ENCODE results near the gene FAM13A. TPM values are rescaled to one million over a fixed set of nuclear protein-coding genes. Genes with fewer than 3 reads are reported as not detected.

FAM13A gene
- total and polyA plus RNA-seq, 9 of the 15 experiments (the other 6 are each of a cell fraction or from before 2014, with no cell fraction given): 11.3 to 23.3 (median 14.7) TPM

GRCh38 chr4:89024051-89024675 is 32.8 kb downstream of the FAM13A start (continued):
- TF ChIP-seq, protein P1, sequence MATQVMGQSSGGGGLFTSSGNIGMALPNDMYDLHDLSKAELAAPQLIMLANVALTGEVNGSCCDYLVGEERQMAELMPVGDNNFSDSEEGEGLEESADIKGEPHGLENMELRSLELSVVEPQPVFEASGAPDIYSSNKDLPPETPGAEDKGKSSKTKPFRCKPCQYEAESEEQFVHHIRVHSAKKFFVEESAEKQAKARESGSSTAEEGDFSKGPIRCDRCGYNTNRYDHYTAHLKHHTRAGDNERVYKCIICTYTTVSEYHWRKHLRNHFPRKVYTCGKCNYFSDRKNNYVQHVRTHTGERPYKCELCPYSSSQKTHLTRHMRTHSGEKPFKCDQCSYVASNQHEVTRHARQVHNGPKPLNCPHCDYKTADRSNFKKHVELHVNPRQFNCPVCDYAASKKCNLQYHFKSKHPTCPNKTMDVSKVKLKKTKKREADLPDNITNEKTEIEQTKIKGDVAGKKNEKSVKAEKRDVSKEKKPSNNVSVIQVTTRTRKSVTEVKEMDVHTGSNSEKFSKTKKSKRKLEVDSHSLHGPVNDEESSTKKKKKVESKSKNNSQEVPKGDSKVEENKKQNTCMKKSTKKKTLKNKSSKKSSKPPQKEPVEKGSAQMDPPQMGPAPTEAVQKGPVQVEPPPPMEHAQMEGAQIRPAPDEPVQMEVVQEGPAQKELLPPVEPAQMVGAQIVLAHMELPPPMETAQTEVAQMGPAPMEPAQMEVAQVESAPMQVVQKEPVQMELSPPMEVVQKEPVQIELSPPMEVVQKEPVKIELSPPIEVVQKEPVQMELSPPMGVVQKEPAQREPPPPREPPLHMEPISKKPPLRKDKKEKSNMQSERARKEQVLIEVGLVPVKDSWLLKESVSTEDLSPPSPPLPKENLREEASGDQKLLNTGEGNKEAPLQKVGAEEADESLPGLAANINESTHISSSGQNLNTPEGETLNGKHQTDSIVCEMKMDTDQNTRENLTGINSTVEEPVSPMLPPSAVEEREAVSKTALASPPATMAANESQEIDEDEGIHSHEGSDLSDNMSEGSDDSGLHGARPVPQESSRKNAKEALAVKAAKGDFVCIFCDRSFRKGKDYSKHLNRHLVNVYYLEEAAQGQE (IDR thresholded peaks at IDR 0.05; ENCODE audit: borderline replicate concordance): peak; percentile 91
- TF ChIP-seq, protein P1 (CRISPR knock-in tag; IDR thresholded peaks at IDR 0.05; ENCODE audit: low read depth): no peak
- TF ChIP-seq TEAD2 (tag; IDR thresholded peaks at IDR 0.05) (no peak), YBX1 (IDR thresholded peaks at IDR 0.05) (no peak), FOXJ2 (tag; IDR thresholded peaks at IDR 0.05) (no peak), HLTF (IDR thresholded peaks at IDR 0.05) (no peak), SRSF9 (IDR thresholded peaks at IDR 0.05; ENCODE audit: borderline replicate concordance, low read depth, low read length) (no peak), JUNB (CRISPR knock-in tag; conservative IDR thresholded peaks at IDR 0.05) (no peak), TBP (optimal IDR thresholded peaks at IDR 0.05; ENCODE audit: low read depth, low read length) (no peak), FOSL1 (tag; conservative IDR thresholded peaks at IDR 0.05) (no peak), ZNF146 (CRISPR knock-in tag; IDR thresholded peaks at IDR 0.05; ENCODE audit: unreplicated experiment) (no peak), SIX5 (IDR thresholded peaks at IDR 0.05; ENCODE audit: borderline replicate concordance in 1 of 2, insufficient read depth in 1 of 2, low read depth in 1 of 2, low read length in 2 of 2) (no peak)
- TF ChIP-seq, protein P2, sequence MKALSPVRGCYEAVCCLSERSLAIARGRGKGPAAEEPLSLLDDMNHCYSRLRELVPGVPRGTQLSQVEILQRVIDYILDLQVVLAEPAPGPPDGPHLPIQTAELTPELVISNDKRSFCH (CRISPR knock-in tag; IDR thresholded peaks at IDR 0.05): no peak
- TF ChIP-seq, protein P2 (tag; IDR thresholded peaks at IDR 0.05): no peak
- TF ChIP-seq, protein P3, sequence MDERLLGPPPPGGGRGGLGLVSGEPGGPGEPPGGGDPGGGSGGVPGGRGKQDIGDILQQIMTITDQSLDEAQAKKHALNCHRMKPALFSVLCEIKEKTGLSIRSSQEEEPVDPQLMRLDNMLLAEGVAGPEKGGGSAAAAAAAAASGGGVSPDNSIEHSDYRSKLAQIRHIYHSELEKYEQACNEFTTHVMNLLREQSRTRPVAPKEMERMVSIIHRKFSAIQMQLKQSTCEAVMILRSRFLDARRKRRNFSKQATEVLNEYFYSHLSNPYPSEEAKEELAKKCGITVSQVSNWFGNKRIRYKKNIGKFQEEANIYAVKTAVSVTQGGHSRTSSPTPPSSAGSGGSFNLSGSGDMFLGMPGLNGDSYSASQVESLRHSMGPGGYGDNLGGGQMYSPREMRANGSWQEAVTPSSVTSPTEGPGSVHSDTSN (CRISPR knock-in tag; IDR thresholded peaks at IDR 0.05; ENCODE audit: low read depth): no peak
- TF ChIP-seq, protein P3 (tag; conservative IDR thresholded peaks at IDR 0.05; ENCODE audit: low read depth): no peak
- TF ChIP-seq, protein P4, sequence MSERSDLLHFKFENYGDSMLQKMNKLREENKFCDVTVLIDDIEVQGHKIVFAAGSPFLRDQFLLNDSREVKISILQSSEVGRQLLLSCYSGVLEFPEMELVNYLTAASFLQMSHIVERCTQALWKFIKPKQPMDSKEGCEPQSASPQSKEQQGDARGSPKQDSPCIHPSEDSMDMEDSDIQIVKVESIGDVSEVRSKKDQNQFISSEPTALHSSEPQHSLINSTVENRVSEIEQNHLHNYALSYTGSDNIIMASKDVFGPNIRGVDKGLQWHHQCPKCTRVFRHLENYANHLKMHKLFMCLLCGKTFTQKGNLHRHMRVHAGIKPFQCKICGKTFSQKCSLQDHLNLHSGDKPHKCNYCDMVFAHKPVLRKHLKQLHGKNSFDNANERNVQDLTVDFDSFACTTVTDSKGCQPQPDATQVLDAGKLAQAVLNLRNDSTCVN (CRISPR knock-in tag; IDR thresholded peaks at IDR 0.05): no peak

Measured in K562 (cell line).